ENCODE data around the gene CAPN8. TPM values are rescaled to one million over a fixed set of nuclear protein-coding genes. Genes with fewer than 3 reads are reported as not detected.

Gene CAPN8
- total RNA-seq, 1 donor from 2014 or later: 0.49 TPM

DNA sequence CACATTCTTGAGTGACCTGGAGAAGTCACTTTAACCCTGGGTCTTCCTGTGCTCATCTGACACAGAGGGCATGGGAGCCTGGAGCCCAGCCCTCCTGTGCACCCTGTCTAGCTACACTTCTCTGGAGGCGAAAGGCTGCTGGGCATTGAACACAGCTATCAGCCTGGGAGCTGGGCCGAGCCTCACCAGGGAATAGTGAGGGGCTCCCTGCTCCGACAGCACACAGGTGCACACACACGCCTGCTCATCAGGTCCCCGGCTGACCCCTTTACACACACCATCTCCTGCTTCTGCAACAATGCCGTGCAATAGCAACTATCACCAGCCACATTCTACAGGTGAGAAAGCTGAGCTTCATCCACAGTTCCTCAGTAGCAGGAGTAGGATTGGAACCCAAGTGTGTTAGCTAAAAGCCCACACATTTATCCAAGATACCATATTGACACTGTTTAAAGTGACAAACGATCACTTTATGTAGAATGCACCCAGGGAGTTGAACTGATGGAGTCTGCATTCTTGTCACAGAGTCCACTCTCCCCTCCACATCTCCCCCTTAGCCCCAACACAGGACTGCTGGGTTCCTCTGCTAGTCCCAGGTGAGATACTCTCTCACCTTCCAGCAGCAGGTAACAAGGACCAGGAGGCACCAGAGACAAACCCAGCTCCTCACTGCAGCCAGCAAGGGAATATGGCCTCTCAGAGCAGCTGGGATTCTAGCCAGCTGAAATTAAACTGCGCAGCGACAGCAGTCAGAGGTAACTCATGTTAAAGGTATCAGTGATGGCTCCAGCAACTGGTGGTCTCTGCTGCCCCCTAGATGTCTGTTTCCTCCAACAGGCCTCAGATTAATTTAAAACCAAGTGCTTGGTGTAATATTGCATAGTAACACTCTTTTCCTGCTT lies 18.3 kb upstream of the CAPN8 start:
- Histone ChIP-seq H3K4me3 (no peak overlapping the region), H3K4me1 (no peaks in the 10 kb centered on the region), H3K27me3 (no peaks in the 10 kb centered on the region), H3K27ac (no peak overlapping the region), H3K9me3 (no peaks in the 10 kb centered on the region), H3K36me3 (no peaks in the 10 kb centered on the region)
- intact Hi-C loops (cut with DNase I): loop anchor here (10.0 kb wide), 1 partner anchor 549 kb away; no protein-coding TSS in a partner anchor
- no peak for DNase-seq (ENCODE audit: extremely low spot score in 2 of 2)
- no peak for TF ChIP-seq POLR2A (IDR thresholded peaks at IDR 0.05)
- TF ChIP-seq, protein P1, sequence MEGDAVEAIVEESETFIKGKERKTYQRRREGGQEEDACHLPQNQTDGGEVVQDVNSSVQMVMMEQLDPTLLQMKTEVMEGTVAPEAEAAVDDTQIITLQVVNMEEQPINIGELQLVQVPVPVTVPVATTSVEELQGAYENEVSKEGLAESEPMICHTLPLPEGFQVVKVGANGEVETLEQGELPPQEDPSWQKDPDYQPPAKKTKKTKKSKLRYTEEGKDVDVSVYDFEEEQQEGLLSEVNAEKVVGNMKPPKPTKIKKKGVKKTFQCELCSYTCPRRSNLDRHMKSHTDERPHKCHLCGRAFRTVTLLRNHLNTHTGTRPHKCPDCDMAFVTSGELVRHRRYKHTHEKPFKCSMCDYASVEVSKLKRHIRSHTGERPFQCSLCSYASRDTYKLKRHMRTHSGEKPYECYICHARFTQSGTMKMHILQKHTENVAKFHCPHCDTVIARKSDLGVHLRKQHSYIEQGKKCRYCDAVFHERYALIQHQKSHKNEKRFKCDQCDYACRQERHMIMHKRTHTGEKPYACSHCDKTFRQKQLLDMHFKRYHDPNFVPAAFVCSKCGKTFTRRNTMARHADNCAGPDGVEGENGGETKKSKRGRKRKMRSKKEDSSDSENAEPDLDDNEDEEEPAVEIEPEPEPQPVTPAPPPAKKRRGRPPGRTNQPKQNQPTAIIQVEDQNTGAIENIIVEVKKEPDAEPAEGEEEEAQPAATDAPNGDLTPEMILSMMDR (IDR thresholded peaks at IDR 0.05): peak in 1 of 3 experiments; percentile 37

DNA sequence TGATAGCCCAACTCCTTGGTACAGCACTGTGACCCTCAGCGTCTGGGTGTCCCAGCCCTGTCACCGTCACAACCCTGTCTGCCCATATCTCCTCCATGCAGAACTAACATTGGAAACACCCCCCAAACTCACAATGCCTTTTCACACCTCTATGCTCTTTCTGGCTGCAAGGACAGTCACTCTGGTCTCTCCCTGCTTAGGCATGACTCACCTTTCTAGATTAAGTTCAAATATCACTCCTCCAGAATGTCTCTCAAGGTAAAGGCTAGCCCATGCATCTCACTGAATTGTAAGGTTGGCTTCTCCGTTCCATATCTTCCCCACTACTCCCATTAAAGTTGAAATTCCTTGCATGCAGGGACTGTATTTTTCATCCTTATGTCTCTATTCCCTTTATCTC lies 17.0 kb upstream of the CAPN8 start:
- DNase-seq (ENCODE audit: extremely low spot score in 2 of 2): no peak
- Histone ChIP-seq H3K27me3 (no peaks in the 10 kb centered on the region), H3K4me1 (no peaks in the 10 kb centered on the region), H3K36me3 (no peaks in the 10 kb centered on the region), H3K27ac (no peak overlapping the region), H3K9me3 (no peaks in the 10 kb centered on the region), H3K4me3 (no peak overlapping the region)
- intact Hi-C loops (cut with DNase I): loop anchor here (10.0 kb wide), 1 partner anchor 548 kb away; no protein-coding TSS in a partner anchor
- no peak for TF ChIP-seq POLR2AphosphoS5 (IDR thresholded peaks at IDR 0.05; ENCODE audit: insufficient read depth in 1 of 2, low read depth in 1 of 2)
- TF ChIP-seq POLR2A (IDR thresholded peaks at IDR 0.05): no peak
- TF ChIP-seq, protein P1 (IDR thresholded peaks at IDR 0.05): no peak

DNA sequence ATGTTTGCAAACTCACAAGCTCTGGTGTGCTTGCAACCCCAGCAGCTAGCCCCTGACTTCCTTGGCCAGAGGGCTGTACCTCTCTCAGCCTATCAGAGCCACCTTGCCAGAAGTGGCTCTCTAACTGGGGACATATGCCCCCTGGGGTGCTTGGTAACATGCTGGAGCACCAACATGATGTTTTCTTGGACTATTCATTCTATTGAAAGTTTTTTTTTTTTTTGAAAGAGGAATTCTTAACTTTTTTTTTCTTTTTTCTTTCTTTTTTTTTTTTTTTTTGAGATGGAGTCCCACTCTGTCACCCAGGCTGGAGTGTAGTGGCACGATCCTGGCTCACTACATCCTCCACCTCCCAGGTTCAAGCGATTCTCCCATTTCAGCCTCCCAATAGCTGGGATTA lies 14.7 kb upstream of the CAPN8 start:
- H3K27ac ChIP-seq: no peak overlapping the region
- H3K4me1 ChIP-seq: no peaks in the 10 kb centered on the region
- no peak overlapping the region for H3K4me3 ChIP-seq
- intact Hi-C loops (cut with DNase I): loop anchor here (10.0 kb wide), 1 partner anchor 545 kb away; no protein-coding TSS in a partner anchor
- no peak for DNase-seq (ENCODE audit: extremely low spot score in 2 of 2)
- no peaks in the 10 kb centered on the region for H3K27me3 ChIP-seq
- no peaks in the 10 kb centered on the region for H3K36me3 ChIP-seq
- no peak for TF ChIP-seq POLR2A (IDR thresholded peaks at IDR 0.05)
- TF ChIP-seq POLR2AphosphoS5 (IDR thresholded peaks at IDR 0.05; ENCODE audit: insufficient read depth in 1 of 2, low read depth in 1 of 2): no peak
- TF ChIP-seq, protein P1 (IDR thresholded peaks at IDR 0.05): no peak
- no peaks in the 10 kb centered on the region for H3K9me3 ChIP-seq

DNA sequence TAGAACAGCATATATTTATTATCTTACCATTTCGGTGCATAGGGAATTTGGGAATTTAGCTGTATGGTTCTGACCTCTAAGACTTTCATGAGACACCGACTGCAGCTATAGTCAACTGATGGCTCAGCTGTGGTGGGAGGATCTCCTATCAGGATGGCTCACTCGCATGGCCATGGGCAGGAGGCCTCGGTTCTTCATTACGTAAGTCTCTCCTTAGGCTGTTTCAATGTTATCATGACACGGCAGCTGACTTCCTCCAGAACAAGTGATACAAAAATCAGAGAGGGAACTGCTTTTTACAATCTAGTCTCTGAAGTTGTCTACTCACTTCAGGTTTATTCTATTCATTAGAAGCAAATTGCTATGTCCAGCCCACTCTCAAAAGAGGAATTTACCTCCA lies 13.3 kb upstream of the CAPN8 start:
- no peak for DNase-seq (ENCODE audit: extremely low spot score in 2 of 2)
- intact Hi-C loops (cut with DNase I): no loop called here
- no peaks in the 10 kb centered on the region for H3K36me3 ChIP-seq
- H3K27ac ChIP-seq: no peak overlapping the region
- TF ChIP-seq, protein P1 (IDR thresholded peaks at IDR 0.05): no peak
- TF ChIP-seq POLR2AphosphoS5 (IDR thresholded peaks at IDR 0.05; ENCODE audit: insufficient read depth in 1 of 2, low read depth in 1 of 2) (no peak), POLR2A (IDR thresholded peaks at IDR 0.05) (no peak)
- no peaks in the 10 kb centered on the region for H3K27me3 ChIP-seq
- no peaks in the 10 kb centered on the region for H3K9me3 ChIP-seq
- no peaks in the 10 kb centered on the region for H3K4me1 ChIP-seq
- no peak overlapping the region for H3K4me3 ChIP-seq
